Hematopoietic multipotent progenitor cell treated with erythropoietin and hydrocortisone succinate and interleukin-3 and kit ligand, for 15 days (in vitro differentiated cells): Measurements from ENCODE around the gene RBMX2.
"Not testable (repeated sequence)": the region's sequence is repeated elsewhere in the genome, so short reads cannot be mapped to it uniquely, and the experiment has no call there.

Experiments
- DNase-seq: peaks from one replicate; pipeline ENCODE4 v3.0.0-alpha.2; 2015; ENCODE audit warnings: low spot score

Gene RBMX2

GRCh38 chrX:130401415-130402207 lies at the start of gene RBMX2:
TSS of gene RBMX2 (plus strand) at chrX:130401987. CDS start at chrX:130402033, 46 bp downstream.
- peak; percentile 74 for DNase-seq

DNA sequence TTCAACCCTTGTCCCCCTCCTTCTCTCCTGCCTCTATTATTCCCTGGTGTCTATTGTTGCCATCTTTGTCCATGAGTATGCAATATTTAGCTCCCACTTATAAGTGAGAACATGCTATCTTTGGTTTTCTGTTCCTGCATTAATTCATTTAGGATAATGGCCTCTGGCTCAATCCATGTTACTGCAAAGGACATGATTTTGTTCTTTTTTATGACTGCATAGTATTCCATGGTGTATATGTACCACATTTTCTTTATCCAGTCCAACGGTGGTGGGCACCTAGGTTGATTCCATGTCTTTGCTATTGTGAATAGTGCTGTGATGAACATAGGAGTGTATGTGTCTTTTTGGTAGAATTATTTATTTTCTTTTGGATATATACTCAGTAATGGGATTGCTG lies 49.7 kb upstream of the RBMX2 start:
- DNase-seq = not testable (repeated sequence)

DNA sequence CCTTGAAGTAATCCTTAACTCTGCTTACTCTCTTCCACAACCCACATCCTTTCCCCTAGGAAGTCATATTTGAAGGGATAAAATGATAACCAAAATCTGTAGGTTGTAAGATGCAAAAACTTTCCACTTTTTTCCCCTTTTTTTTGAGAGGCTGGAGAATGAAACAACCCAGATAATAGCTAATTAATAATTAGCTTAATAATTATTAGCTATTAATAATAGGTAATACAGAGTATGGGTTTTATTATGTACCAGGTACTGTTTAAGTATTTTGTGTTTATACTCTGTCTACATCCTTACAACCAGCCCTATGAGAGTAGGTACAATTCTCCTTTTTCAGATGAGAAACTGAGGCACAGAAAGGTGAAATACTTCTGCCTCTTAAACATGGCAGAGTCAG lies 25.7 kb upstream of the RBMX2 start:
- no peak for DNase-seq

DNA sequence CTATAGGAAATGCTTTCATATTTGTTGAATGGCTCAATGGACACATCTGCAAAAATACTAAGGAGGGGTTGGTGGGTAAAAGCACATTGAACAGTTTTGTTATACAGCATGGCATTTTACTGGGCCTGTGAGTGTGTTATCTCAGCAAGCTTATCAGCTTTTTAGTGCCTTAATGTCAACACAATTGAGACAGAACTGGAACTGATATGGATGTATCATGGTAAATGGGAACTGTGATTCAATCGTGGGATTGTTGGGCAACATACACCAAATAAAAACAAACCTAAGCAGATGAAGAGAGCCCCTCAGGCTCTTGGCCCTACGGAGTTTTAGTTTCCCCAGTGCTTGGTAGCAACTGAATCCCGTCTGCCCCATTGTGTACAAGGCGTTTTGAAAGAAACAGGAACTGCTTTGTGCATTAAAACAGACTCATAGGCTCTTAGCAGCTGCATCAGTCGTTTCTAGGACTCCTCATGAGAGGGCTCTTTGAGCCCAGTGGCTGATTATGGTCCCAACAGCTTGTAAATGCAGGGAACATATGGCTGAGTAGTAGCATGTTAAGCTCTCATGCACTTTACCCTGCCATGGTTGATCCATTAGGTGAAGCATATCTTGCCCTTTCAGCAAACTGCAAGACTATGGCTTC lies 23.6 kb upstream of the RBMX2 start:
- no peak for DNase-seq

DNA sequence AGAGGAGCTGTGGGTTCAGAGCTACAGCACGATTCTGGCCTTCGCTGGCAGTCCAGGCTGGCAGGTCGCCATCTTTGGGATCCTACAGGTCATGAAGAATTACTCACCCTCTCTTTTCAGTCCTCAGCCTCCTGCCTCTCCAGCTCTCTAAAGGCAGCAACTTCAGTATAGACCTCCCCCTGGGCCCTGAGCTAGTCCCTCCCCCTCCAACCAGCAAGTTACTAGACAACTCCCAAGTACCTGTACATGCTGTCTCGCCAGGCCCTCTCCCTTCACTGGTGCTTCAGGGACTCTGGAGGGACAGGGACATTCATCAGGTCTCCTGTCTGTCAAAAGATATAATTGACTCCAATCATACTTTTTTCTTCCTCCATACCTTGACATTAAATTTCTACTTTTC lies 16.3 kb upstream of the RBMX2 start, which contains the start of gene GPR119:
Gene GPR119 (minus strand): TSS at position 155 of the 400 bp plus-strand sequence. CDS start 227 bp downstream, outside the sequence.
- DNase-seq = no peak

GRCh38 chrX:130386408-130386808 lies 15.4 kb upstream of the RBMX2 start:
- no peak for DNase-seq

GRCh38 chrX:130393451-130394074 lies 8.2 kb upstream of the RBMX2 start:
- no peak for DNase-seq

DNA sequence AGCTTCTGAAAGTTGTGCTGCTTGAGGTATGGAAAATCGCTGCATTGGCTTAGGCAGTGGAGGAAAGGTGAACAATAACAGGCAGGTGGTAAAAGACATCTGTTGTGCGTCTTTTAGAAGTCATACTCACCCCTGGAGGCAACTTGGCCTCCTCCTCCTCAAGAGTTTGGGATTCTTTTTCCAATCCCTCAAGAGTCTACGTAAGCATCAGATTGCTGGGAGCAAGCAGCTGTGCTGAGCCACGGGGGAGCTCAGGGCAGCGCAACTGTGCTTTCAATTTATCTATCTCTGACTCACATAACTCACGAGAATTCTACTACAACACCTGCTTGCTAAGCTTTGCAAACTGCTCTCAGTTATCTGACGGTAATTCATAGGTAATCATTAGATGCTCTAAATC lies 6.4 kb upstream of the RBMX2 start:
- no peak for DNase-seq

DNA sequence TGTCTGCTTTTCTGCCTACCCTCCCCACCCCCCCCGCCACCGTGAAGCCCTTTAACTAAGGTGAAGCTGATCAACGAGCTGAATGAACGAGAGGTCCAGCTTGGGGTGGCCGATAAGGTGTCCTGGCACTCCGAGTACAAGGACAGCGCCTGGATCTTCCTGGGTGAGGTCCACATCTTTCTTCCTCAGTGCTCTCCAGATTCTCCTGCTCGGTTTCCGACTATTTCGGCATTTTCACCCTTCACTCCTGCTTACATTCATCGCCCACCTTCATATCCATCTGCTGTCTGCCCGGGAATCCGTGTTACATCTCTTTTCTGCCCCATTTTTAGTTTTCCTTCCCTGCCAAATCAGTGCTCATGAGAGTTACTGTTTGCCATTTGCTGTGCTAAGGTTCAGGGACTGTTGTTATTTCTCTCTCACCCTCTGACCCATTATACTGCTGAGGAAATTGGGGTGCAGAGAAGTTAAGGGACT lies 459 bp downstream of the RBMX2 start:
- DNase-seq = no peak

GRCh38 chrX:130413415-130413814 lies 11.6 kb downstream of the RBMX2 start:
- no peak for DNase-seq

DNA sequence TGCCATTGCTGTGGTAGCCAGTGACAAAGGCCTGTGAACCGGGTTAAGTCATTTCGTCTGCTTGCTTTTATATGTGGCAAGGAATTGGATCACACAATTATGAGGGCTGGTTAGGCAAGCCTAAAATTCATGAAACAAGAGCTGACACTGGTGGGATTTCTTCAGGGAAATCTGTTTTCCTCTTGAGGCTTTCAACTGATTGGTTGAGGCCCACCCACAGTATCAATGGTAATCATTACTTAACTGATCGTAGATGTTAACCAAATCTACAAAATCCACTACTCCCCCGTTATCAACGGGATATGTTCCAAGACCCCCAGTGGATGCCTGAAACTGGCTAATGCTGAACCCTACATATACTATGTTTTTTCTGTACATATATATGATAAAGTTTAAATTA lies 13.0 kb downstream of the RBMX2 start:
- no peak for DNase-seq

- DNase-seq = no peak
Observed at GRCh38 chrX:130415201-130415600, 13.4 kb downstream of the RBMX2 start.

- no peak for DNase-seq
Observed at GRCh38 chrX:130416785-130417184, 15.0 kb downstream of the RBMX2 start.

DNA sequence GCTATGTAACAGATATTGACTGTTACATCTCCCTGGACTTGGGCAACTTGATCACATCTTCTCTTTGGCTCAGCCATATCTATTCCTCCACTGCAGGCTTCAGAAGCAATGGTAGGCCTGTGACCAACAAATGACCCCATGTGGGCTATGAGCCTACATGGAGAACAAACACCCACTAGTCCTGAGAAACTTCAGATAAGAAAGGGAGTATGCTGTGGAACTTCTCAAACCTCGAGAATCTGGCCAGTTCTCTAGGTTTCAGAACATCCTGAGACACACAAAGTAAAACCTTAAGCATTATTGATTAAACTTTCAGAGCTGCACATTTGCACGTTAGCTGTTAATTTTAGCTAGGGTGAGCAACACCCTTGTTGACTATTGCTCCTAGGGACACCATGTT lies 16.3 kb downstream of the RBMX2 start:
- no peak for DNase-seq

- no peak for DNase-seq
Observed at GRCh38 chrX:130418740-130419139, 17.0 kb downstream of the RBMX2 start.

GRCh38 chrX:130419263-130419662 lies 17.5 kb downstream of the RBMX2 start:
- DNase-seq = no peak

GRCh38 chrX:130426531-130426930 lies 24.7 kb downstream of the RBMX2 start:
- no peak for DNase-seq

- DNase-seq = not testable (repeated sequence)
Observed at GRCh38 chrX:130429236-130429635, 27.4 kb downstream of the RBMX2 start.

DNA sequence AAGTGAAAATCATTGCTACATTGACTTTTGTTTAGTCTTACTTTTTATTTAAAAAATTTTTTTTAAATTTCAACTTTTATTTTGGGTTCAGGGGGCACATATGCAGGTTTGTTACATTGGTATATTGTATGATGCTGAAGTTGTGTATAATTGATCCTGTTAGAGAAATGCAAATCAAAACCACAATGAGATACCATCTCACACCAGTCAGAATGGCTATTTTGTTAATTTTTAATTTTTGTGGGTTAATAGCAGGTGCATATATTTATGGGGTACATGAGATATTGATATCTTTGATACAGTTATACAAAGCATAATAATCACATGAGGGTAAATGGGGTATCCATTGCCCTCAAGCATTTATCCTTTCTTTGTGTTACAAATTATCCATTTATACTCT lies 34.1 kb downstream of the RBMX2 start:
- no peak for DNase-seq

DNA sequence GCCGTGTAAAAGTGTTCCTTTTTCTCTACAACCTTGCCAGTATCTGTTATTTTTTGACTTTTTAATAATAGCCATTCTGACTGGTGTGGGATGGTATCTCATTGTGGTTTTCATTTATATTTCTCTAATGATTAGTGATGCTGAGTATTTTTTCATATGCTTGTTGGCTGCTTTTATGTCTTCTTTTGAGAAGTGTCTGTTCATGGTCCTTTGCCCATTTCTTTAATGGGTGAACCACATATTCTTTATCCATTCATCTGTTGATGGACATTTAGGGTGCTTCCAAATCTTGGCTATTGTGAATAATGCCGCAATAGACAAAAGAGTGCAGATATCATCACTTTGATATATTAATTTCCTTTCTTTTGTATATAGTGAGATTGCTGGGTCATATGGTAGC lies 36.2 kb downstream of the RBMX2 start:
- not testable (repeated sequence) for DNase-seq

DNA sequence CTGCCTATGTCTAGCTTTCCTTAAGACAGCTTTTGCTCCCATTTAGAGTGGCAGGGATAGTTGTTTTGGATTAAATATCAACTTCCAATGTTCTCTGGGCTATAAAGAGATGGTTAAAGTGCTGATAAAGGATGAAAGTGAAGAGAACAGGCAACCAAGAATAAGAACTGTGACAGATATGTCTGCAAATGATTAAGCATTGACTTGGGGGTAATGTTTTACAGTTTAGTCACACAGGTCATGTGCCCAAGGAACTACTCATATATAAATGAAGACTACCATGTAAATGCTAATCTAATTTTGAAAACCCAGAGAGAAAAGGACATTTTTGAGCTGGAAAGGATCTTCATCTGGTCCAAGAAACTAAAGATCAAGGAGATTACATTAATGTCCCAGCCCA lies 42.1 kb downstream of the RBMX2 start:
- DNase-seq = no peak

- no peak for DNase-seq
Observed at GRCh38 chrX:130444641-130445336, 43.0 kb downstream of the RBMX2 start.
